GM15510 (cell line): Measurements from ENCODE around the gene BMAL2.

Experiments
- POLR2A ChIP-seq: IDR thresholded peaks from 3 replicates; pipeline ENCODE4 v1.6.1; 2011; ENCODE audit warnings: borderline replicate concordance; ENCODE audit not compliant: insufficient read length; ENCODE audit errors: extremely low read depth

Gene BMAL2

DNA sequence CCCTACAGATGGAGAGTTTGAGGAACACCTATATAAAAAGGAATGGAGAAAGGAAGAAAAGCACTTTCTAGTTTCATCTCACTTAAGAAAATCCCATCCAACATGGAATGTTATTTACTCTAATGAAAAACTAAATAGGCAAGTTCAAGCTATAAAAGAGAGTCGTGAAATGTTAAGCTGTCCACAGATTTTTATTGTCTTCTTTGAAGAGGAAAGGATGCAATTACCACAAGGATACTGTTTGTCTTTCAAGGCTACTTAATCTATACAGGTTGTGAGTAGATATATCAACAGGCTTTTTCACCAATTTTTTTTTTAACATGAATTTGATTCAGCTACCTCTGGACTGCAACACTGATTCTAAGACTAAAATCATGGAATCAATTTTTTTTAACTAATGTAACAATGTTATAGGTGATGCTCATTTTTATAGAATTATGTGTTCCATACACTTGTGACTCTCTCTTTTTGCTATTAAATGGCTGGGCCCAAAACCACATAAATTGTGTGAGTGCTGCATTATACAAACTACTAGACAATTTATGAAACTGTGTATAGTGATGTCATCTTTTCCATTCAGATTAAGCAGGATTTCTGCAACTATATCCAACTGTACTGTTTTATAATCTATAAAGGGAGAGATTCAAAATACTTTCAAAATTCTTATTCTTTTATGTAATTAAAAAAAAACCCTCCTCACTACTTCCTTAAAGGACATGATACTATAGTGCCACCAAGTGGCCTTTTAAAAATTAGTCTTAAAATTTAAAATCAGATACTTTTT lies 26.8 kb upstream of the BMAL2 start:
- no peak for TF ChIP-seq POLR2A

DNA sequence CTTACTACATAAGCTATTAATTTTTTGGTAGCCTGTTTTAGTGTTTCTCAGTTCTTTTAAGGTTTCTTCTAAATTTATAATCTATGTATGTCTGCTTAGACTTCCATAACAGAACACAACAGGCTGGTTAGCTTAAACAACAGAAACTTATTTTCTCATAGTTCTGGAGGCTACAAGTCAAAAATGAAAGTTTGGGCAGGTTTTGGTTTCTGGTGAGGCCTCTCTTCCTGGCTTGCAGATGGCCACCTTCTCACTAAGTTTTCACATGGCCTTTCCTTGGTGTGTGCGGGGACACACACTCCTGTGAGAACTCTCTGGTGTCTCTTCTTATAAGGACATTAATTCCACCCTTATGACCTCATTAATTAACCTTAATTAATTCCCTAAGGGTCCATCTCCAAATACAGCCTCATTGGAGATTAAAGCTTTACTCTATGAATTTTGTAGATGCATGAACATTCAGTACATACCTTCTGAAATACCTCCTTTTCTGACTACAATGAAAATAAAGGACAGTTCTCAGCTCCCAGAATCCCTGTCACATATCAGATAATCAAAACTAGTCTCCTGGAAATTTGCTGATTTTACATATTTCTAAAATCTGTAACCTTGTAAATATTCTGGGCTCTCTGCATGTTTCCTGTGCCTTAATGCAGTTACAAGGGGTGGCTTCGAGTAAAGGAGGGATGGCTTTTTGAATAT lies 23.2 kb upstream of the BMAL2 start:
- no peak for TF ChIP-seq POLR2A

DNA sequence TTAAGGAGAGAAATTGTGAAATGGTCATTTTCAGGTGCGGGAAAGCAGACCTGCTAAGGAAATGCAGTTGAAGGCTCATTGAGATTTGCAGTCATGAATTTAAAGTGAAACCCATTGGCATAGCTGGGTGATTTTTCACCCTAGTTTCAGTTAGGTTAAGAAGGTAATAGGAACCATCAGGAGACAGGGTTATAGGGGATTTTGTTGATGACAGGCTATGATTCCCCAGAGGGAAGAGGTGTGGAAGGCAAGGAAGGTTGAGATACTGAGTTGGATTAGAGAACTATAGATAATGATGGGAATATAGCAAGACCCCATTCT lies 22.7 kb upstream of the BMAL2 start:
- no peak for TF ChIP-seq POLR2A

DNA sequence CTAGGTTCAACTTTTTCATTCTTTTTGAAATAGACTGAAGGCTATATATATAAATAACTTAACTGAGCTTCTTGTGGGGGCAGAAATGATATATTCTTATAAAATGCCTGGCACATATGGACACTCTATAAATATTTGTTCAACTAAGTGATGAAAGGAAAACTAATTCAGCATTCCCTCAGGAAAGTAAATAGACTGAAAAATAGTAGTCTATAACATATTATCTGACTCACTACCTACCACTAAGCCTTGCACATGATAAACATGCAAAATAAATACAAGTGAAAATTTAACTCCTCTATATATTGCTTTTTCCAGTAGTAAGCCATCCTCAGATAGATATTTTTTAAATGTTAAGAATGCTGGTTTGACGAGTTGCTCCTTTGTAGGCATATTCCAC lies 15.7 kb upstream of the BMAL2 start:
- TF ChIP-seq POLR2A, result no peak

DNA sequence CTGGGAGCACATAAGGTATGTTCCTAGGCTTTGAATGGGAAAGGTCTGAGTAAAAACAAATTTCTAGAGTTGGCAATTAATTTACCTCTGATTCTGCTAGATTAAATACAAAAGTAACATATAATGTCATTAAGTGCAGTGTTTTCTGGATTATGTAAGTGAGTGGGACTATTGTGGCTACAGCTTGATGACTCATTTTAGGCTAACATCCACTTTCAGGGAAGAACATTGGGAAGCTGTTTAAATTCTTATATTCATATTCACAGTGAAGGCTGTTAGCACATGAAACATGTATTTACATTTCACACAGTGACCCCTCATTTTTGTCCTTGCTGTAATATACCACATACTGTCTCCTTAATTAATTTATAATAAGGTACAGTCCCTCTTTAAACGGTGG lies 13.2 kb upstream of the BMAL2 start:
- TF ChIP-seq POLR2A, result no peak

DNA sequence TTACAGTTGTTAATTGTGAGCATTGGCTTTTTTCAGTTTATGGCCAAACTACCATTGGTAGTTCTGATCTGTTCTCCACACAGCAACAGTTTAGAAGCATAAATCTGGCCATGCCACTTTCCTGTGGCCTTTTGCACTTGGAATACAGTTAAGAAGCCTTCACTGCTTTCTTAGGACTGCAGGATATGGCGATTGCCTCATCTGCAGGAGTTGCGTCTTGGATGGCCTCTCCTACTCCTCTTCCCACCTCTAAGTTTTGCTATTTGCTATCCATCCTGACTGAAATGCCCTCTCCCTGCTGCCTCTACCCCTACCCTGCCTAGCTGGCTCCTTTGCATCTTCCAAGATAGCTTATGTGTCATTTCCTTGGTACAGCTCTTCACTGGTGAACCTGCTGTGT lies 12.8 kb upstream of the BMAL2 start:
- TF ChIP-seq POLR2A, result no peak

DNA sequence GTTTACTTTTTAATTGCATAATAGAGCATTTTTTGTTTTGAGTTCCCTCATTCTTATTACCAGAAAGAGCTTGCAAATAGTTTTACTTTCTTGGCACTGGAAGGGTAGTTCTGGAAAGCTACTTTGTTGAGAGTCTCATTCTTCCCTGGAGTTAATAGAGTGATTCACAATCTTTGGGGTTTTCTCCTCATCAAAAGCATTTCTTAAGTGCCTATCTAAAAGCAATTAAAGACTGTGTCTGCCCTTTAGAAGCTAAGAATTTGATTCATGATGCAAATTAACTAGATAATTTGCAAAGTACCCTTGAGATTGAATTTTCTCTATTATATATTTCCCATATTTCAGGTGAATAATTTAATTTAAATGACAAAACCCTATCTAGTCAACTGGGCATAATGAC lies 8.1 kb upstream of the BMAL2 start:
- TF ChIP-seq POLR2A, result no peak

DNA sequence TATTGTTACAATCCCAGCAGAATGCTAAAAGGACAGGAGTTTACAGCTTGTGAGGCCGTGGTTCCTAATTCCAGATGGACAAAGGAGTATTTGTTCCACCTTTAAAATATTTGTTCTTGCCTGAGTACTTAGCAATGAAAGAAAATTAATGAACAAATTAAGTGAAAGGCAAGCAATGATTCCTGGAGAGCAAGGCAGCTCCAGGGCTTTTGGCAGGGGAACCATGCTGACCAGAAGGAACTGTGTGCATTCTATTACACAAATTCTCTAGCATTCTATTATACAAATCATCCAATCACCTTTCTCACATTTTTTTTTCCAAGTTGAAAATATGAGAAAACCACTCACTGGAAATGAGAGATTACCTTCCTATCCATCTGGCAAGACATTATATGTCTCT lies 1.8 kb upstream of the BMAL2 start:
- no peak for TF ChIP-seq POLR2A

DNA sequence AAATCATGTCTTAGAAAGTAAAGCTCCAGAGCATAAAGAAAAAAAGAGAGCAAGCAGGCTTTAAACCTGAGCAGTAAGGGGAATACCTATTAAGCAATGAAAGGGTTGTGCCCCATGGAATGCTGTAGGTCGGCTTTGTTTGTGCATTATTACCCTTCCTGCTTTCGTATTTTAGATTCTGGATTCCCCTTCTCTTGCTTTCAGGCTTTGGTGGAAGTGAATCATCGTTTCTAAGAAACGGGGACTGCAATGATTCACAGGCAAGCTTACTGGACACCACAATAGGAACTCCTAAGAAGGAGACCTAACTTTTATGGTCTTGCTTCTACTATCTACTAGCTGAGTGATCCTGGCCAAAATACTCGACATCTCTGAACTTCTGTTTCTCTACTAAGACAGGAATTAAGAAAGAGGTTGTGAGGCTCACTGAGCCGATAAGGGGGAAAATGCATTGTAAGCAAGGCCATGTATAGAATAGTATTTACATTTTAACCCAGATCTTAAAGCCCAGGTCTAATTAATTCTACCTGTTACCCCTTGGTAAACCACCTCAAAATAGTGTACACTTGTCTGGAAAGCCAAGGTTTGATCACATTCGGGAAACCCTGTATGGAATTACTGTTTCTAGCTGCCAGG lies 1.2 kb upstream of the BMAL2 start:
- TF ChIP-seq POLR2A, result no peak

DNA sequence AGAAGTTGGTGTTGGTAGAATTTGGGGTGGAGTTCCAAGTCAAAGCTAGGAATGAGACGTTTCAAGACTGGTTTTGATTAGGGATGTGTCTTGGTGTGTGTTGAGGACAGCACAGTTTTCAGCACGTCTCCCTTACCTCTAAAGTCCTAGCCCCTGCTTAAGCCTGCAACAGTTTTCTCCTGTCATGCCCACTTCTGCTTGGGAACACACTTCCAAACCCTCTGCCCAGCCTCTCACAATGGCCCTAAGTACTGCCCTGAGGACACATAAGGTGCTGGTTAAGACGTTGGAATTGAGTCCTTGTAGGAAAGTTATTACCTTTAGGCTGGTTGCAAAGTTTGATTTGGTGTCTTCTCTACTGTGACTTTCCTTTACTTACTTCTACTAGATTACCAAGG lies 710 bp upstream of the BMAL2 start:
- TF ChIP-seq POLR2A, result no peak

DNA sequence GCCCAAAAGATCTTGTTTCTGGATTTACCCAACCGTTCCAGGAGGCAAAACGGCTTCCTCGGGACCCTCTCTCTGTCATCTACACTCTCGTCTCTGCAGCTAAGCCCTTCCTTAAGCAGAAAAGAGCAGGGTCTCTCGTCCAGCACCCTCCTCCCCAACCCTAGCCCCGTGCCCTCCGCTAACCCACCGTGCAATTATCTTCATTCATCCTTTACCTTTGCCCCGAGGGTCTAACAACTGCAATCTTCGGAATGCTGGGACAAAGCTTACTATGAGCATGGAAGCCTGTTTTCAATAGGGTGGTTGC lies 276 bp upstream of the BMAL2 start:
- TF ChIP-seq POLR2A, result no peak

DNA sequence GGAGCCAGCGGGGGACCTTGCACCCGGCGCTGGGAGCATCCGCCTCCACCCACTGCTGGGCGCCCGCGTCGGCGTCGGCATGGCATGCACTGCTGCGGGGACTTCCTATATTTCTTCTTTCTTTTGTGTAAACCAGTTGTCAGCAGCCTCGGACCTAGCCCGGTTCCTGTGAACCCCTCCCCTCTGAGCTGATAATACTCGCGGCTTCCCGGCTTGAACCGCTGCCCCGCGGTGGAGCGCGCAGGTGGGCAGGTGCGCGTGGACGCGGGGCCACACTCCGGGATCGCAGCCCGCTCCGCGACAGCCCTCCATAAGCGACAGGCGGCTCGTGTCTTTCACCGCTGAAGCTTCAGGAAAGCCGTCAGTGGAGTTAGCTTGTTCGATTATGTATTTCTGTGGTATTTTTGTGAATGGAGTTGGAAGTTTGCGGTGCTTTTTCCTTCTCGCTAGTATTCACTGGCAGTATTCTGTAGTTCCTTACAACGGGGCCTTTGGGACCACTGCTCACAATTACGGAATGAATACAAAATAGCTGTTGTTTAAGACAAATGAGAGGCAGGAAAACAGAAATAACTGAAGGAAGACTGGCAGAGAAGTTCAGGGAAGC lies 870 bp downstream of the BMAL2 start:
- no peak for TF ChIP-seq POLR2A

DNA sequence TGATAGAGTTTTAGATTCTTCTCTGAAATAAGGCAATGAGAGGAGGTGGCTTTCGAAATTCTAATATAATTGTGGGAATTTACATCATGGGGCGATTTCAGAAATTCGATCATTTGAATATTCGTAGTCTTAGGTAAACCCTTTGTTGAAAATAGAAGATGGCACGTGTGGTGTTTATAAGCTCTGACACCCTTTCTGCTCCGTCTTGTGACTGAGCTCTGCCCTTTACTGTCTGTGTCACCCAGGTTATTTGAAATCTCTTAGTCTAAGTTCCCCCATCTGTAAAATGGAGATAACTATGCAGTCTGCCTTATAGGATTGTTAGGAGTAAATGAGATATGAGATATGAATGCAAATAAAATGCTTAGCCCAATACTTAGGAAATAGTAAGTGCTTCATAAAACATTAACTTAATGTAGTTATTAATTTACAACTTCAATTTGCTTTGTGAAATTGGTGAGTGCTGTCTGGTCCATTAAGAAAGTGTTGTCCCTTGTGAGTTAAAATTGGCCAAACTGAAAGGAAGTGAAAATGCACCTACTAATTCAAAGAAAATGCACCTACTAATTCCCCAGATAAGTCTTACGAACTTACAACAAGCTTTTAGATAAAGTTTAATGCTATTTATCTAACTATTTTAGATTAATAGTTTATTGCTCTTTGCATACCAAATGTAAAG lies 1.5 kb downstream of the BMAL2 start:
- peak; percentile 25 for TF ChIP-seq POLR2A

DNA sequence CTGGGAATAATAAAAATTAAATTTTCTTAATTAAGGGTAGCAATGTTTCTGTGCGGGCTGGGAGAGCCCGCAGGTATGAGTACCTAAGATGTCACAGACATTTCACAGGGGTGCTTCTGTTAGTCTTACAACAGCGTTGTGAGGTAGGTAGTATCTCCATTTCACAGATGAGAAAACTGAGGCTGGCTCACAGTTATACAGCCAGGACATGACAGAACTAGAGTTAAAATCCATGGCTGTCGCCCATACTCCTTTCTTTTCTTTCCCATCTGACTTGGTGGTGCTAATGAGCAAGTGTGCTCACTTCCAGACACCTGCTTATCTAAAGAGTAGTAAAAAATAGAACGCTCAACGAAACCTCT lies 2.1 kb downstream of the BMAL2 start:
- no peak for TF ChIP-seq POLR2A
